Lower leg skin (tissue), 4 donors: ENCODE measurements around the gene ZNF773. TPM values are rescaled to one million over a fixed set of nuclear protein-coding genes. Genes with fewer than 3 reads are reported as not detected.
"Not testable (repeated sequence)": the region's sequence is repeated elsewhere in the genome, so short reads cannot be mapped to it uniquely, and the experiment has no call there.

Experiments
- DNase-seq, 2 donors: peaks; one replicate each; pipeline ENCODE4 v3.0.0-alpha.2; 2019; ENCODE audit warnings: low spot score in 2 of 2
- H3K4me3 ChIP-seq: fragments of 200-600 bp; sonication (generic); 2 replicates; pipeline ENCODE4 v1.5.1; 2017; ENCODE audit warnings: mild to moderate bottlenecking, low read depth; ENCODE audit not compliant: poor library complexity, severe bottlenecking
- POLR2A ChIP-seq, 2 donors: fragments of 450-650 bp; IDR thresholded peaks; one replicate each; pipeline ENCODE4 v1.6.1; 2016 to 2017; ENCODE audit warnings: antibody characterized with exemption in 2 of 2, mild to moderate bottlenecking in 1 of 2, moderate library complexity in 1 of 2
- WGBS, 2 donors: methylation state at CpG; one replicate each; pipeline ENCODE4 v1.1.5; 2018; 5-methylcytosine and 5-hydroxymethylcytosine counted together
- intact Hi-C: fragments of 100-400 bp; cut with DNase I; formaldehyde crosslinking; loops from one replicate; pipeline ENCODE4 v1.15.0; 2023; ENCODE audit warnings: low total_unique reads
- total RNA-seq, 4 donors: library from RNA; depleted of rRNA; stranded (reverse); fragments of >200 nt; gene quantifications; one replicate each; pipeline ENCODE4 v1.1.0, GENCODE V29; 2016
- TF ChIP-seq, protein P1 (sequence below), 3 donors: fragments of 450-650 bp; IDR thresholded peaks; one replicate each; pipeline ENCODE4 v1.5.1; 2016; ENCODE audit warnings: antibody characterized with exemption in 3 of 3, mild to moderate bottlenecking in 3 of 3, moderate library complexity in 2 of 3

ZNF773 gene
- 10 to 100 TPM in 3 of 4 donors, 1 to 10 TPM in 1; 5.7 to 30.8 (median 17.5) TPM for total RNA-seq

GRCh38 chr19:57499680-57500395 lies at the start of gene ZNF773:
ZNF773 (plus strand) TSS chr19:57499938; CDS start chr19:57500081, 143 bp downstream.
- DNase-seq = peak; percentile 95 to 99
- intact Hi-C loops = not testable (repeated sequence)
- 1 to 2% methylated on average over 24 to 27 of the region's 69 CpGs for WGBS, 2 donors
- peak in 1 of 2 donors; percentile 20 for TF ChIP-seq POLR2A (IDR thresholded peaks at IDR 0.05)
- H3K4me3 ChIP-seq = peak within 1 kb of the TSS; percentile 72

GRCh38 chr19:57452307-57452706 lies 47.4 kb upstream of the ZNF773 start:
- TF ChIP-seq, protein P1, sequence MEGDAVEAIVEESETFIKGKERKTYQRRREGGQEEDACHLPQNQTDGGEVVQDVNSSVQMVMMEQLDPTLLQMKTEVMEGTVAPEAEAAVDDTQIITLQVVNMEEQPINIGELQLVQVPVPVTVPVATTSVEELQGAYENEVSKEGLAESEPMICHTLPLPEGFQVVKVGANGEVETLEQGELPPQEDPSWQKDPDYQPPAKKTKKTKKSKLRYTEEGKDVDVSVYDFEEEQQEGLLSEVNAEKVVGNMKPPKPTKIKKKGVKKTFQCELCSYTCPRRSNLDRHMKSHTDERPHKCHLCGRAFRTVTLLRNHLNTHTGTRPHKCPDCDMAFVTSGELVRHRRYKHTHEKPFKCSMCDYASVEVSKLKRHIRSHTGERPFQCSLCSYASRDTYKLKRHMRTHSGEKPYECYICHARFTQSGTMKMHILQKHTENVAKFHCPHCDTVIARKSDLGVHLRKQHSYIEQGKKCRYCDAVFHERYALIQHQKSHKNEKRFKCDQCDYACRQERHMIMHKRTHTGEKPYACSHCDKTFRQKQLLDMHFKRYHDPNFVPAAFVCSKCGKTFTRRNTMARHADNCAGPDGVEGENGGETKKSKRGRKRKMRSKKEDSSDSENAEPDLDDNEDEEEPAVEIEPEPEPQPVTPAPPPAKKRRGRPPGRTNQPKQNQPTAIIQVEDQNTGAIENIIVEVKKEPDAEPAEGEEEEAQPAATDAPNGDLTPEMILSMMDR (IDR thresholded peaks at IDR 0.05) = no peak
- TF ChIP-seq POLR2A (IDR thresholded peaks at IDR 0.05) = no peak
- intact Hi-C loops = no loop called here
- no peak overlapping the region for H3K4me3 ChIP-seq
- no peak for DNase-seq
- 95 to 96% methylated on average over 3 of the region's 3 CpGs for WGBS, 2 donors

- TF ChIP-seq POLR2A (IDR thresholded peaks at IDR 0.05) = no peak
- TF ChIP-seq, protein P1 (IDR thresholded peaks at IDR 0.05) = no peak
- H3K4me3 ChIP-seq = no peak overlapping the region
- WGBS, 2 donors = 79 to 93% methylated on average over 5 of the region's 5 CpGs
- no peak for DNase-seq
- intact Hi-C loops = no loop called here
Observed at GRCh38 chr19:57465680-57466381, 33.9 kb upstream of the ZNF773 start.

DNA sequence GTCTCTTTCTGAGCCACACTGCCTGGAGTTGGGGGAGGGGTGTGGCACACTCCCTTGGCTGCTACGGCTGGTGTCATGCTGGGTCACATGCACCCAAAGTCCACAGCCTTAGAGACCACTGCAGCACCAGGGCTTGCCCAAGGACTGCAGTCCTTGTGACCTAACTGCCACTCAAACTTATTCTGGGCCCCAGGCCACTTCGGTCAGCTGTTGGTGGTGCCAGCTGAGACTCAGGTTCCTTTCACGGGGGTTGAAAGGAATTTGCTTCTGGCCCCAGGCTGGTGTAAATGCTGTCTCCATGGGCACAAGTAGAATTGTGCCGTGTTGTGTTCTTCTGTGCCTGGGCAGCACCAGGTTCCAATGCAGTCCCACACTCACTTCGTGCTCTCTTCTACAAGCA lies 33.2 kb upstream of the ZNF773 start:
- WGBS, 2 donors = 93 to 94% methylated on average over 5 of the region's 5 CpGs
- no peak overlapping the region for H3K4me3 ChIP-seq

GRCh38 chr19:57473646-57474045 lies 26.1 kb upstream of the ZNF773 start:
- H3K4me3 ChIP-seq = no peak overlapping the region
- WGBS, 2 donors = 97 to 99% methylated on average over 4 of the region's 4 CpGs
- intact Hi-C loops = no loop called here
- no peak for DNase-seq
- no peak for TF ChIP-seq POLR2A (IDR thresholded peaks at IDR 0.05)
- TF ChIP-seq, protein P1 (IDR thresholded peaks at IDR 0.05) = no peak

More for the DNA sequence above, 33.2 kb upstream of the ZNF773 start:
- TF ChIP-seq POLR2A (IDR thresholded peaks at IDR 0.05) = no peak
- TF ChIP-seq, protein P1 (IDR thresholded peaks at IDR 0.05) = no peak
- no peak for DNase-seq
- intact Hi-C loops = no loop called here
